ENCODE data around the gene CCDC12. TPM values are rescaled to one million over a fixed set of nuclear protein-coding genes. Genes with fewer than 3 reads are reported as not detected.

The CCDC12 gene
- total and polyA plus RNA-seq, 12 donors = 28.8 to 137 (median 34.2) TPM

- peaks cover 0 to 55% (median 0%) of the 10 kb centered on the region in 9 donors for H3K36me3 ChIP-seq
- no peak for TF ChIP-seq CTCF (IDR thresholded peaks at IDR 0.05)
- peak in 1 of 2 donors; percentile 13 for DNase-seq
- H3K27ac ChIP-seq = peak overlapping the region in 1 of 10 donors; percentile 90
- peaks cover 6 to 71% (median 20%) of the 10 kb centered on the region in 9 donors for H3K4me1 ChIP-seq
- 90% methylated on average over 17 of the region's 17 CpGs for WGBS, 2 donors
- no peak for ATAC-seq
- peak overlapping the region in 1 of 10 donors; percentile 53 for H3K4me3 ChIP-seq
- H3K27me3 ChIP-seq = no peaks in the 10 kb centered on the region
- H3K9me3 ChIP-seq = no peaks in the 10 kb centered on the region
- intact Hi-C loops (cut with DNase I) = no loop called here
These were observed 12.7 kb upstream of the CCDC12 start for GRCh38 chr3:46989146-46989810.

GRCh38 chr3:46988616-46989015, 12.1 kb upstream of the CCDC12 start:
- TF ChIP-seq CTCF (IDR thresholded peaks at IDR 0.05) = no peak
- no peak for ATAC-seq
- peaks cover 0 to 48% (median 0%) of the 10 kb centered on the region in 9 donors for H3K36me3 ChIP-seq
- peak overlapping the region in 1 of 10 donors; percentile 53 for H3K4me3 ChIP-seq
- H3K4me1 ChIP-seq = peaks cover 6 to 74% (median 20%) of the 10 kb centered on the region in 9 donors
- H3K9me3 ChIP-seq = no peaks in the 10 kb centered on the region
- intact Hi-C loops (cut with DNase I) = no loop called here
- peak overlapping the region in 5 of 10 donors; percentile 53 to 90 (median 62) for H3K27ac ChIP-seq
- WGBS, 2 donors = 91 to 95% methylated on average over 4 of the region's 4 CpGs
- no peak for DNase-seq
- H3K27me3 ChIP-seq = no peaks in the 10 kb centered on the region

GRCh38 chr3:46987743-46988401, 11.3 kb upstream of the CCDC12 start:
- peak; percentile 70 to 71 for DNase-seq
- peak overlapping the region in 7 of 10 donors; percentile 5 to 53 (median 24) for H3K4me3 ChIP-seq

More at GRCh38 chr3:46987743-46988401, 11.3 kb upstream of the CCDC12 start:
- TF ChIP-seq CTCF (IDR thresholded peaks at IDR 0.05) = no peak
- Histone ChIP-seq H3K27me3 (no peaks in the 10 kb centered on the region), H3K36me3 (peaks cover 0 to 41% (median 0%) of the 10 kb centered on the region in 9 donors), H3K9me3 (no peaks in the 10 kb centered on the region), H3K27ac (peak overlapping the region in 9 of 10 donors; percentile 35 to 90 (median 62)), H3K4me1 (peaks cover 6 to 79% (median 20%) of the 10 kb centered on the region in 9 donors)
- WGBS, 2 donors = 44 to 63% methylated on average over 16 of the region's 16 CpGs
- intact Hi-C loops (cut with DNase I) = no loop called here
- peak; percentile 67 to 88 (median 78) for ATAC-seq
